A673 (cell line): ENCODE results near the gene IPO8.

Source experiments
- EZH2 ChIP-seq: fragments of 200-600 bp; sonication (generic); IDR thresholded peaks from 2 replicates; pipeline ENCODE4 v1.6.1; 2017; ENCODE audit warnings: borderline replicate concordance, low read depth, mild to moderate bottlenecking, mixed read lengths, antibody characterized with exemption, low read length; ENCODE audit not compliant: poor library complexity, severe bottlenecking
- TF ChIP-seq, protein P1 (sequence below): fragments of 300-800, 200-600 bp; sonication (generic); conservative IDR thresholded peaks from 2 replicates; pipeline ENCODE4 v1.5.1; 2017; ENCODE audit warnings: low read depth, mild to moderate bottlenecking, antibody characterized with exemption, low read length, moderate library complexity, mixed read lengths

GRCh38 chr12:30652034-30652696, 43.5 kb downstream of the IPO8 start:
- TF ChIP-seq, protein P1, sequence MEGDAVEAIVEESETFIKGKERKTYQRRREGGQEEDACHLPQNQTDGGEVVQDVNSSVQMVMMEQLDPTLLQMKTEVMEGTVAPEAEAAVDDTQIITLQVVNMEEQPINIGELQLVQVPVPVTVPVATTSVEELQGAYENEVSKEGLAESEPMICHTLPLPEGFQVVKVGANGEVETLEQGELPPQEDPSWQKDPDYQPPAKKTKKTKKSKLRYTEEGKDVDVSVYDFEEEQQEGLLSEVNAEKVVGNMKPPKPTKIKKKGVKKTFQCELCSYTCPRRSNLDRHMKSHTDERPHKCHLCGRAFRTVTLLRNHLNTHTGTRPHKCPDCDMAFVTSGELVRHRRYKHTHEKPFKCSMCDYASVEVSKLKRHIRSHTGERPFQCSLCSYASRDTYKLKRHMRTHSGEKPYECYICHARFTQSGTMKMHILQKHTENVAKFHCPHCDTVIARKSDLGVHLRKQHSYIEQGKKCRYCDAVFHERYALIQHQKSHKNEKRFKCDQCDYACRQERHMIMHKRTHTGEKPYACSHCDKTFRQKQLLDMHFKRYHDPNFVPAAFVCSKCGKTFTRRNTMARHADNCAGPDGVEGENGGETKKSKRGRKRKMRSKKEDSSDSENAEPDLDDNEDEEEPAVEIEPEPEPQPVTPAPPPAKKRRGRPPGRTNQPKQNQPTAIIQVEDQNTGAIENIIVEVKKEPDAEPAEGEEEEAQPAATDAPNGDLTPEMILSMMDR = no peak
- no peak for TF ChIP-seq EZH2
